SU-DHL-6 (cell line): ENCODE measurements around the gene SLC36A1.
"Not testable (repeated sequence)": the region's sequence is repeated elsewhere in the genome, so short reads cannot be mapped to it uniquely, and the experiment has no call there.

ENCODE experiments used
- H2AFZ ChIP-seq: fragments of 200-600 bp; sonication (generic); 2 replicates; pipeline ENCODE4 v1.6.1; 2014; ENCODE audit warnings: low read depth, mild to moderate bottlenecking, moderate library complexity, mixed read lengths, antibody characterized with exemption, low read length; ENCODE audit not compliant: severe bottlenecking
- H3F3A ChIP-seq: fragments of 200-600 bp; shearing (Covaris generic); 2 replicates; pipeline ENCODE4 v1.6.0; 2016; ENCODE audit warnings: antibody characterized with exemption, mild to moderate bottlenecking; ENCODE audit not compliant: insufficient read depth
- H3K27ac ChIP-seq: fragments of 200-600 bp; sonication (generic); 2 replicates; pipeline ENCODE4 v1.5.1; 2016; ENCODE audit warnings: low read depth, mild to moderate bottlenecking, low read length, moderate library complexity, mixed read lengths
- H3K27me3 ChIP-seq: fragments of 200-600 bp; sonication (generic), shearing (Covaris generic); 2 replicates; pipeline ENCODE4 v1.6.0; 2014; ENCODE audit warnings: mild to moderate bottlenecking, low read length
- H3K36me3 ChIP-seq: fragments of 200-600 bp; sonication (generic); 2 replicates; pipeline ENCODE4 v1.6.1; 2014; ENCODE audit warnings: mild to moderate bottlenecking, low read length, mixed read lengths
- H3K4me2 ChIP-seq: fragments of 300-600, 200-600 bp; shearing (Covaris generic), sonication (generic); 2 replicates; pipeline ENCODE4 v1.6.0; 2014; ENCODE audit warnings: low read length, low read depth, mild to moderate bottlenecking; ENCODE audit not compliant: poor library complexity, severe bottlenecking
- H3K4me3 ChIP-seq: fragments of 200-600 bp; sonication (generic); 2 replicates; pipeline ENCODE4 v1.5.1; 2014; ENCODE audit warnings: antibody characterized with exemption, low read length, mild to moderate bottlenecking, mixed read lengths; ENCODE audit not compliant: insufficient read depth, poor library complexity, severe bottlenecking
- H3K79me2 ChIP-seq: fragments of 200-600 bp; sonication (generic); 2 replicates; pipeline ENCODE4 v1.6.1; 2014; ENCODE audit warnings: mild to moderate bottlenecking, low read length, moderate library complexity; ENCODE audit not compliant: insufficient read depth
- H3K9ac ChIP-seq: fragments of 200-600 bp; sonication (generic); 2 replicates; pipeline ENCODE4 v1.7.0; 2014; ENCODE audit warnings: mild to moderate bottlenecking, low read length
- H3K9me2 ChIP-seq: fragments of 200-600 bp; sonication (generic); replicated peaks from 2 replicates; pipeline ENCODE4 v1.6.1; 2014; ENCODE audit warnings: low read length; ENCODE audit not compliant: insufficient read depth
- H3K9me3 ChIP-seq: fragments of 200-600 bp; sonication (generic); 2 replicates; pipeline ENCODE4 v1.6.1; 2014; ENCODE audit warnings: low read length, mixed read lengths; ENCODE audit not compliant: insufficient read depth
- H4K20me1 ChIP-seq: fragments of 200-600 bp; sonication (generic); 2 replicates; pipeline ENCODE4 v1.6.1; 2014; ENCODE audit warnings: low read depth, mild to moderate bottlenecking, antibody characterized with exemption, low read length, moderate library complexity, mixed read lengths
- EZH2phosphoT487 ChIP-seq: fragments of 200-600 bp; sonication (generic), shearing (Covaris generic); conservative IDR thresholded peaks from 2 replicates; pipeline ENCODE4 v1.6.1; 2018; ENCODE audit warnings: mild to moderate bottlenecking, antibody characterized with exemption, low read length, moderate library complexity, mixed read lengths
- TF ChIP-seq, protein P1 (sequence below): fragments of 200-600 bp; sonication (generic); IDR thresholded peaks from one replicate; pipeline ENCODE4 v1.5.1; 2017; ENCODE audit warnings: antibody characterized with exemption, mild to moderate bottlenecking, low read length, moderate library complexity; ENCODE audit not compliant: insufficient read depth, poor library complexity, severe bottlenecking

Gene SLC36A1

DNA sequence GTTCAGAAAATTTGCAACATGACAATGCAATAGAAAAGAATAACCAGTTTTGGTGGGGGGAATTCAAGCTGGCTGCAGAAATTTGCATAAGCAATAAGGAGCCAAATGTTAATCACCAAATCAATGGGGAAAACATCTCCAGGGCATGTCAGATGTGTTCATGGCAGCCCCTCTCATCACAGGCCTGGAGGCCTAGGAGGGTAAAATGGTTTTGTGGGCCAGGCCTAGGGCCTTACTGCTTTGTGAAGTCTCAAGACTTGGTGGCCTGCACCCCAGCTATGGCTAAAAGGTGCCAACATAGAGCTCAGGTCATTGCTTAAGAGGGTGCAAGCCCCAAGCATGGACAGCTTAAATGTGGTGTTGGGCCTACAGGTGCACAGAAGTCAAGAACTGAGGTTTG, 29.7 kb upstream of the SLC36A1 start:
- Histone ChIP-seq H3K36me3 (no peaks in the 10 kb centered on the region), H3K79me2 (no peaks in the 10 kb centered on the region), H3K9me2 (no peaks in the 10 kb centered on the region), H3K27me3 (peaks cover 3% of the 10 kb centered on the region; the same call in 1 of the 2 replicates), H3K4me3 (no peak overlapping the region), H4K20me1 (no peaks in the 10 kb centered on the region), H2AFZ (no peak overlapping the region), H3K4me2 (no peak overlapping the region), H3K9me3 (peaks cover 20% of the 10 kb centered on the region; the same call in 1 of the 2 replicates), H3F3A (no peaks in the 10 kb centered on the region), H3K9ac (no peak overlapping the region), H3K27ac (no peak overlapping the region)
- TF ChIP-seq EZH2phosphoT487, result no peak
- TF ChIP-seq, protein P1, sequence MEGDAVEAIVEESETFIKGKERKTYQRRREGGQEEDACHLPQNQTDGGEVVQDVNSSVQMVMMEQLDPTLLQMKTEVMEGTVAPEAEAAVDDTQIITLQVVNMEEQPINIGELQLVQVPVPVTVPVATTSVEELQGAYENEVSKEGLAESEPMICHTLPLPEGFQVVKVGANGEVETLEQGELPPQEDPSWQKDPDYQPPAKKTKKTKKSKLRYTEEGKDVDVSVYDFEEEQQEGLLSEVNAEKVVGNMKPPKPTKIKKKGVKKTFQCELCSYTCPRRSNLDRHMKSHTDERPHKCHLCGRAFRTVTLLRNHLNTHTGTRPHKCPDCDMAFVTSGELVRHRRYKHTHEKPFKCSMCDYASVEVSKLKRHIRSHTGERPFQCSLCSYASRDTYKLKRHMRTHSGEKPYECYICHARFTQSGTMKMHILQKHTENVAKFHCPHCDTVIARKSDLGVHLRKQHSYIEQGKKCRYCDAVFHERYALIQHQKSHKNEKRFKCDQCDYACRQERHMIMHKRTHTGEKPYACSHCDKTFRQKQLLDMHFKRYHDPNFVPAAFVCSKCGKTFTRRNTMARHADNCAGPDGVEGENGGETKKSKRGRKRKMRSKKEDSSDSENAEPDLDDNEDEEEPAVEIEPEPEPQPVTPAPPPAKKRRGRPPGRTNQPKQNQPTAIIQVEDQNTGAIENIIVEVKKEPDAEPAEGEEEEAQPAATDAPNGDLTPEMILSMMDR, result no peak

DNA sequence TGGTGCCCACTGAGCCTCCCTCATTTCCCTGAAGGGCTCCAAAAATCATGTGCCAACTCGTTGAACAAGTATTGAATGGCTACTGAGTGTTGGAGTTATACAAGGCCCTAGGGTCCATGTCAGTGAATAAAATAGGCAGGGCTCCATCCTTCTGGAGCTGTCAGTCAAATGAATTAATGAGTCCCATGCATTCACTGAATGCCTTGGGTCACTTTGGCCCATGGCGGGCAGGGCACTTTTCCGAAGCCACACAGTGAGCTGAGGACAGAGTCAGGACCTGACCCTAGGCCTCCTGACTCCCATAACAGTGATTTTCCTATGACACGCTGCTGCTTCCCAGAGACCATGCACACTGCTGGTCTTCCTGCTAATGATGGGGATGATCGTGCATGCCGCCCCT, 27.3 kb upstream of the SLC36A1 start:
- no peak overlapping the region for H2AFZ ChIP-seq
- no peak overlapping the region for H3K27ac ChIP-seq
- H3K4me2 ChIP-seq, result no peak overlapping the region
- peaks cover 3% of the 10 kb centered on the region; the same call in 1 of the 2 replicates for H3K27me3 ChIP-seq
- no peak overlapping the region for H3K9ac ChIP-seq
- H3K79me2 ChIP-seq, result no peaks in the 10 kb centered on the region
- peaks cover 20% of the 10 kb centered on the region; the same call in 1 of the 2 replicates for H3K9me3 ChIP-seq
- TF ChIP-seq, protein P1, result no peak
- TF ChIP-seq EZH2phosphoT487, result no peak
- H3K36me3 ChIP-seq, result no peaks in the 10 kb centered on the region
- H3K9me2 ChIP-seq, result no peaks in the 10 kb centered on the region
- H3K4me3 ChIP-seq, result no peak overlapping the region
- H4K20me1 ChIP-seq, result no peaks in the 10 kb centered on the region
- H3F3A ChIP-seq, result no peaks in the 10 kb centered on the region

DNA sequence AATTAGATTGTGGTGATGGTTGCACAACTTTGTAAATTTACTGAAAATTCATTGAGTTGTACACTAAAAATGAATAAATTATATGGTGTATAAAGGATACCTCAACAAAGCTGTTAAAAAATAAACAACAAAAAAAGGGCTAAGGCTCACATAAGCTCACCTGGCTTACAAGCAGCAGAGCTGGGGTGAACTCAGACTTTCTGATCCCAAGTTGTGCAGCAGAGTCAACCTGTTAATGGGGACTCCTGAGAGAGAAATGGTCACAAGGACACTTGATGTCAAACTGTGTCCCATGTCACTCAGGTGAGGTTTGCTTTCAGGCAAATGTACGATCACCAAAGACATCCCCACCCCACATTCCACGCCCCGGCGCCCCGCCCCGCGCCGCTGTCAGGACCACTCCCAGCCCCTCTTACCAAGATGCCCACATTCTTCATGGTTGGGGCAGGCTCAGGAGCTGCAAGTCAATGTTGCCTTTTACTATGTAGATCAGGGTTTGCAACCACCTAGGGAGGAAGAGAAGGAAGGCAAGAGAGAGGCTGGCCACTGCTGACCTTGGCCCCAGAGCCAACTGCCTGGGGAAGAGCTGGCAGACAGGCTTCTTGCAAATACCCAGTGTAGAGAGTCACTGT, 22.4 kb upstream of the SLC36A1 start:
- no peak overlapping the region for H2AFZ ChIP-seq
- H3F3A ChIP-seq, result no peaks in the 10 kb centered on the region
- H3K27ac ChIP-seq, result no peak overlapping the region
- no peaks in the 10 kb centered on the region for H3K9me2 ChIP-seq
- no peak overlapping the region for H3K9ac ChIP-seq
- H3K36me3 ChIP-seq, result no peaks in the 10 kb centered on the region
- no peaks in the 10 kb centered on the region for H3K9me3 ChIP-seq
- no peak overlapping the region for H3K4me3 ChIP-seq
- no peaks in the 10 kb centered on the region for H3K79me2 ChIP-seq
- no peak overlapping the region for H3K4me2 ChIP-seq
- TF ChIP-seq, protein P1, result no peak
- no peak for TF ChIP-seq EZH2phosphoT487
- H4K20me1 ChIP-seq, result no peaks in the 10 kb centered on the region
- H3K27me3 ChIP-seq, result peaks cover 3% of the 10 kb centered on the region; the same call in 1 of the 2 replicates

DNA sequence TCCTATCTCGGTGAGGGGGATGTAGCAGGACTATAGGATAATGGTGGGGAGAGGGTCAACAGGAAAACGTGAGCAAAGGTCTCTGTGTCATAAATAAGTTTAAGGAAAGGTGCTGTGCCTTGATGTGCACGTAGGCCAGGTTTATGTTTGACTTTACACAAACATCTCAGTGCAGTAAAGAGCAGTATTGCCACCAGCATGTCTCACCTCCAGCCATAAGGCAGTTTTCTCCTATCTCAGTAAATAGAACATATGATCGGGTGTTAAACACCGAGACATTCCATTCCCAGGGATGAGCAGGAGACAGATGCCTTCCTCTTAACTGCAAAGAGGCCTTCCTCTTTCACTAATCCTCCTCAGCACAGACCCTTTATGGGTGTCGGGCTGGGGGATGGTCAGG, 21.1 kb upstream of the SLC36A1 start:
- not testable (repeated sequence) for H3K9me3 ChIP-seq, H2AFZ ChIP-seq, H3K27ac ChIP-seq, H3F3A ChIP-seq, H4K20me1 ChIP-seq, H3K9ac ChIP-seq, H3K4me2 ChIP-seq, H3K79me2 ChIP-seq, H3K4me3 ChIP-seq, H3K9me2 ChIP-seq, H3K36me3 ChIP-seq, H3K27me3 ChIP-seq
